Ascending aorta (tissue), 2 donors: ENCODE measurements around the gene ARHGAP25. TPM values are rescaled to one million over a fixed set of nuclear protein-coding genes. Genes with fewer than 3 reads are reported as not detected.

Experiments used
- DNase-seq, 2 donors: peaks; one replicate each; pipeline ENCODE4 v3.0.0-alpha.2; 2019; ENCODE audit warnings: low spot score in 2 of 2
- H3K27ac ChIP-seq, 2 donors: fragments of 200-600 bp; sonication (generic); one replicate each; pipeline ENCODE4 v1.5.1; 2016 to 2017; ENCODE audit warnings: mild to moderate bottlenecking in 1 of 2
- H3K27me3 ChIP-seq: fragments of 200-600 bp; sonication (generic); one replicate; pipeline ENCODE4 v1.5.1; 2017
- H3K36me3 ChIP-seq, 2 donors: fragments of 200-600 bp; sonication (generic); one replicate each; pipeline ENCODE4 v1.5.1; 2016
- H3K4me1 ChIP-seq, 2 donors: fragments of 200-600 bp; sonication (generic); one replicate each; pipeline ENCODE4 v1.5.1; 2016 to 2017; ENCODE audit warnings: mild to moderate bottlenecking in 1 of 2
- H3K4me3 ChIP-seq, 2 donors: fragments of 200-600 bp; sonication (generic); one replicate each; pipeline ENCODE4 v1.5.1; 2016 to 2017; ENCODE audit warnings: mild to moderate bottlenecking in 1 of 2
- H3K9me3 ChIP-seq, 2 donors: fragments of 200-600 bp; sonication (generic); one replicate each; pipeline ENCODE4 v1.5.1; 2016
- intact Hi-C: fragments of 100-400 bp; cut with DNase I; formaldehyde crosslinking; loops from one replicate; pipeline ENCODE4 v1.15.1; 2023
- total RNA-seq: library from RNA; depleted of rRNA; stranded (reverse); fragments of >200 nt; gene quantifications from one replicate; pipeline ENCODE4 v1.1.0, GENCODE V29; 2016
- TF ChIP-seq, protein P1 (sequence below), 3 experiments: fragments of 200-600 bp in 2 of 3; fragments of 450-650 bp in 1 of 3; sonication (generic) in 2 of 3; IDR thresholded peaks; one replicate each; pipeline ENCODE4 v1.5.1; 2016 to 2019; ENCODE audit warnings: antibody characterized with exemption in 3 of 3, mild to moderate bottlenecking in 1 of 3, moderate library complexity in 1 of 3

The ARHGAP25 gene
- total RNA-seq, 1 donor from 2014 or later, result 8.3 TPM

DNA sequence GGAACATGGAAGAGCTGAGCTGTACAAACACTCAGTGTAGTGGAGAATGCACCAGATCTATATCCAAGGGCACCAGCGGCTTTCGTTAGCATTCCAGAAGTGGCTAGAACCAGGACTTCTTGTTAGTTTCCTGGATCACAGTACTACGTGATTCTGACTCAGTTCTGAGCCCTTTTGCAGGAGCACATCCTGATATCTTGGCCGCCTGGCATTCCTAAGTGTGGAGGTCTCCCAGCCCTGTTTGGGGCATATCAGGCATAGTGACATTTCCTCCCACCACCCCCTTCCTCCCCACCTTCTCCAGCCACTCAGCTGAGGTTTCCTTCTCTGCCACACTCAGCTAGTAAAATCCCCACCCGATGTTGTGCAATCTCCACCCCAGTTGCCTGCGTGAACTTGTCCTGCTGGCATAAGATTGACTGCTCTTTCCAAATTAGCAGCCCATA is 73.2 kb downstream of the ARHGAP25 start:
- intact Hi-C loops, result no loop called here
- peaks cover 5 to 11% of the 10 kb centered on the region in 2 donors for H3K4me1 ChIP-seq
- no peaks in the 10 kb centered on the region for H3K36me3 ChIP-seq
- H3K9me3 ChIP-seq, result no peaks in the 10 kb centered on the region
- H3K27me3 ChIP-seq, result no peaks in the 10 kb centered on the region
- DNase-seq, result no peak
- no peak overlapping the region for H3K4me3 ChIP-seq
- H3K27ac ChIP-seq, result no peak overlapping the region
- TF ChIP-seq, protein P1, sequence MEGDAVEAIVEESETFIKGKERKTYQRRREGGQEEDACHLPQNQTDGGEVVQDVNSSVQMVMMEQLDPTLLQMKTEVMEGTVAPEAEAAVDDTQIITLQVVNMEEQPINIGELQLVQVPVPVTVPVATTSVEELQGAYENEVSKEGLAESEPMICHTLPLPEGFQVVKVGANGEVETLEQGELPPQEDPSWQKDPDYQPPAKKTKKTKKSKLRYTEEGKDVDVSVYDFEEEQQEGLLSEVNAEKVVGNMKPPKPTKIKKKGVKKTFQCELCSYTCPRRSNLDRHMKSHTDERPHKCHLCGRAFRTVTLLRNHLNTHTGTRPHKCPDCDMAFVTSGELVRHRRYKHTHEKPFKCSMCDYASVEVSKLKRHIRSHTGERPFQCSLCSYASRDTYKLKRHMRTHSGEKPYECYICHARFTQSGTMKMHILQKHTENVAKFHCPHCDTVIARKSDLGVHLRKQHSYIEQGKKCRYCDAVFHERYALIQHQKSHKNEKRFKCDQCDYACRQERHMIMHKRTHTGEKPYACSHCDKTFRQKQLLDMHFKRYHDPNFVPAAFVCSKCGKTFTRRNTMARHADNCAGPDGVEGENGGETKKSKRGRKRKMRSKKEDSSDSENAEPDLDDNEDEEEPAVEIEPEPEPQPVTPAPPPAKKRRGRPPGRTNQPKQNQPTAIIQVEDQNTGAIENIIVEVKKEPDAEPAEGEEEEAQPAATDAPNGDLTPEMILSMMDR (IDR thresholded peaks at IDR 0.05), result no peak

DNA sequence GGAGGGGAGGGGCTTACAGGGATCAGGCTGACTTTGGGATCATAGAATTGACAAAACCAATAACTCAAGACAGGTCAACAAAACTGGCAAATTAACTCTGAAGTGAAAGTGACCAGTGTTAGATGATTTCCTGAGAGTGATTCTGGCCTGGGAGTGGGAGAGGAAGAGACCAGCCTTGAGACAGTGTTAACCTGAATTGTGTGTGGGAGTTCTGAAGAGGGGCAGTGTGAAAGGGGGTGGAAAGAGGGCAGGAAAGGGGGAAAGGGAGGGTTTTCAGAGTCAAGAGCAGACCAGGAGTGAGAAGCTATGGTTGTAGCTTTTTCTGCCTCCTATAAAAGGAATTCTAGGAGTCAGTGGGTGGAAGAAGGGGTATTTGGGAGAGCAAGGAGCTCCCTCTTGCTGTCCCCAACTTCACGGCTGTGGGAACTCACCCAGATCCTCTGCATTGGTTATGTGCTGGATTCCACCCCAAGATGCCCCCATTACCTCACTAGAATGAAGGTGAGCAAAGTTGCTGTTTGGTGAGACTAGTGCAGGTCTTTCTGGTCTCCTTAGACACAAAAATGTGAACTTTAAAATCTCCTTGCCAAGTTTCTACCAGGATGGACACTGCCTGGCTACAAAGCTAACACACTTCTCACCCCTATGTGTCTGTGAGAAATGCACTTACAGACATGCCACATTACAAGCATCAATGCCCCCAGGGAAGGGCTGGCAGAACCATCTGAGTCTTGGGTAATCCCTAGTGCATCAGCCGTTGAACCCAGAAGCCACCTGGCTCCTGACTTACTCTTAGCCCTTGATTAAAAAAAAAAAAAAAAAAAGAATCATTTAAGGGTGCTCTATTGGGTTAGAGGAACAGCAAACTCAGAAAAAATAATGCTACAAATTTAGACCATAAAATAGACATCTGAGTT is 75.0 kb downstream of the ARHGAP25 start:
- H3K36me3 ChIP-seq, result no peaks in the 10 kb centered on the region
- DNase-seq, result no peak
- no peaks in the 10 kb centered on the region for H3K27me3 ChIP-seq
- TF ChIP-seq, protein P1 (IDR thresholded peaks at IDR 0.05), result no peak
- H3K4me3 ChIP-seq, result no peak overlapping the region
- intact Hi-C loops, result loop anchor here (5.0 kb wide), 1 partner anchor 57 kb away; no protein-coding TSS in a partner anchor
- peaks cover 5 to 11% of the 10 kb centered on the region in 2 donors for H3K4me1 ChIP-seq
- H3K9me3 ChIP-seq, result no peaks in the 10 kb centered on the region
- H3K27ac ChIP-seq, result peak overlapping the region in 1 of 2 donors; percentile 78

DNA sequence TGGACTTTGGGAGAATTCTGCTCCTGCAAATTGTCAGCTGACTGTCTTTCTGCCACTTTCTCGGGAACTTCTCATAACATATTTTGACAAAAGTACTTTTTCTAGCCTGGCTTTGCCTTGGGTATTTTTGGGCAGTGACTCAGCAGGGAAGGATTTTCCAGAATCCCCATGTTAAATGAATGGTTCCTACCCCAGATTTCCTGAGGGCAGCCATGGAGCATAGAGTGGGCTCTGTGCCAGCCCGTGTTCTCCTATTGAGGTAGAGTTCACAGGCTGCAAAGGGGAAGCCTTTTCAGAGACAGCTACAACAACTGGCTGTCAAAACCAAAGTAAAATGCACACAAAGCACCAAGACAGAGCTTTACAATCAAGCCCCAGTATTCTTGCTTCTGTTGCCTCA is 76.8 kb downstream of the ARHGAP25 start:
- no peaks in the 10 kb centered on the region for H3K9me3 ChIP-seq
- peaks cover 5 to 11% of the 10 kb centered on the region in 2 donors for H3K4me1 ChIP-seq
- H3K27me3 ChIP-seq, result no peaks in the 10 kb centered on the region
- H3K36me3 ChIP-seq, result no peaks in the 10 kb centered on the region
- peak in 1 of 2 donors; percentile 84 for DNase-seq
- H3K4me3 ChIP-seq, result no peak overlapping the region
- peak overlapping the region; percentile 67 to 78 for H3K27ac ChIP-seq
- TF ChIP-seq, protein P1 (IDR thresholded peaks at IDR 0.05), result no peak
- intact Hi-C loops, result loop anchor here (5.0 kb wide), 1 partner anchor 59 kb away; no protein-coding TSS in a partner anchor

DNA sequence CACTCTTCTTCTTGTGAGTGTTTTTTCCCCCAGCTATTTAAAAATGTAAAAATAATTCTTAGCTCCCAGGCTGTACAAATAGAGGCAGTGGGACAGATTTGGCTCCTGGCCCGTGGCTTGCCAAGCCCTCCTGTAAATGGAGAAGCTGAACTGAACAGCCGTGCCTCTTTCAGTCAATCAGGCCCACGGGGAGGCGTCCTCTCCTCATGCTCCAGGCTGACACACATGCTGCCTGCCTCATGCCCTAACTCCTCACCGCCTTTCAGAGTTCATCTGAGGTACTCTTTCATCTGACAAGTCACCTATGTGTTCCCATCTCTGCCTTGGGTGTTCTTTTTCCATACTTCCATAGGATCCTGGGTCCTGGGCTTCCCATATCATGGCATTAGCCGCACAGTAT is 77.6 kb downstream of the ARHGAP25 start:
- Histone ChIP-seq H3K27ac (no peak overlapping the region), H3K9me3 (no peaks in the 10 kb centered on the region), H3K4me3 (no peak overlapping the region), H3K36me3 (no peaks in the 10 kb centered on the region), H3K27me3 (no peaks in the 10 kb centered on the region), H3K4me1 (peaks cover 5 to 11% of the 10 kb centered on the region in 2 donors)
- intact Hi-C loops, result loop anchor here (5.0 kb wide), 1 partner anchor 60 kb away; no protein-coding TSS in a partner anchor
- TF ChIP-seq, protein P1 (IDR thresholded peaks at IDR 0.05), result no peak
- no peak for DNase-seq

DNA sequence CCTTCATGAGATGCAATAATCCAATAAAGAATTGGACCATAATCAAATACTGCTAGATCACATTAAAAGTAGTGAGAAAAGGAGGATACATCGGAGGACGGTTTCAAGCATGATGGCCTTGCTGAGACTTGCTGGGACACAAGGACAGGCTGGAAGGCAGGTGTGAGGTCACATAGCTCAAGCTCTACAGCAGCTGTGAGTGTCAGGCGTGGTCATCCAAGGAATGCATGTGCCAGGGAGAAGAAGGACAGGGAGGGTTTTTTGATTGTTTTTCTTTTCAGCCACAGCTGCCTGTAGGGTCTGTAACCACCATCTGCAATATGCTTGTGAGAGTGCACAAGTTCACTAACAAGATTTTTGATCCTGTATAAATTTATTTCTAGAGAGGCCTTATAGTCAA is 79.0 kb downstream of the ARHGAP25 start:
- Histone ChIP-seq H3K27ac (no peak overlapping the region), H3K4me3 (no peak overlapping the region), H3K9me3 (no peaks in the 10 kb centered on the region), H3K27me3 (no peaks in the 10 kb centered on the region), H3K36me3 (no peaks in the 10 kb centered on the region), H3K4me1 (peaks cover 5 to 11% of the 10 kb centered on the region in 2 donors)
- intact Hi-C loops, result loop anchor here (5.0 kb wide), 1 partner anchor 61 kb away; no protein-coding TSS in a partner anchor
- TF ChIP-seq, protein P1 (IDR thresholded peaks at IDR 0.05), result no peak
- DNase-seq, result no peak
